ENCODE results near the gene PARD3B. TPM values are rescaled to one million over a fixed set of nuclear protein-coding genes. Genes with fewer than 3 reads are reported as not detected.

Gene PARD3B
- total and polyA plus RNA-seq, 2 of the 13 experiments (the other 11 are each of a cell fraction or from before 2014, with no cell fraction given) = 0.71 to 2.3 TPM

- TF ChIP-seq, protein P1, sequence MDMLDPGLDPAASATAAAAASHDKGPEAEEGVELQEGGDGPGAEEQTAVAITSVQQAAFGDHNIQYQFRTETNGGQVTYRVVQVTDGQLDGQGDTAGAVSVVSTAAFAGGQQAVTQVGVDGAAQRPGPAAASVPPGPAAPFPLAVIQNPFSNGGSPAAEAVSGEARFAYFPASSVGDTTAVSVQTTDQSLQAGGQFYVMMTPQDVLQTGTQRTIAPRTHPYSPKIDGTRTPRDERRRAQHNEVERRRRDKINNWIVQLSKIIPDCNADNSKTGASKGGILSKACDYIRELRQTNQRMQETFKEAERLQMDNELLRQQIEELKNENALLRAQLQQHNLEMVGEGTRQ (IDR thresholded peaks at IDR 0.05; ENCODE audit: low read depth, low read length) = no peak
- TF ChIP-seq, protein P1 (CRISPR knock-in tag; IDR thresholded peaks at IDR 0.05; ENCODE audit: borderline replicate concordance) = no peak
- TF ChIP-seq YEATS2 (CRISPR knock-in tag; IDR thresholded peaks at IDR 0.05; ENCODE audit: borderline replicate concordance) = no peak
Observed at GRCh38 chr2:204669382-204669781, 124.1 kb downstream of the PARD3B start (continued).

DNA sequence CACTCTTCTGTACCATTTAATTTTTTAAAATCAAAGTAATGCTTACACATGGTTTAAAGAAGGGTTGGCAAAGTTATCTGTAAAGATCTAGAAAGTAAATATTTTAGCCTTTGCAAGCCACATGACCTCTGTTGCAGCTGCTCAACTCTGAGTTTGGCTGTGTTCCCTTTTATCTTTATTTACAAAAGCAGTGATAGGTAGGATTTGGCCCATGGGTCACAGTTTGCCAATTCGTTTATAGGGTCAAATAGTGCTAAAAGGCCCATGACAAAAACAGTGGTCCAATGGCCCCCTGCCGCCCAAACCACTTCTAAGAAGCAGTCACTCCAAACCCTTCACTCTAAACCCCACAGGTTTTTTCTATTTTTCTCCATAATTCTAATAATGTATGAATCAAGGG lies 124.8 kb downstream of the PARD3B start:
- in situ Hi-C loops (cut with HindIII; ENCODE audit: extremely low pct_ligation_motif_present, low pct_unique_long_range_greater_than_20kb) (no loop called here), intact Hi-C loops (cut with micrococcal nuclease; ENCODE audit: unreplicated experiment) (no loop called here)
- DNase-seq (ENCODE audit: low spot score) (peak; percentile 68), FAIRE-seq (peak; percentile 28), ATAC-seq (peak; percentile 81)
- no peak overlapping the region for H2AFZ ChIP-seq (ENCODE audit: low read length)
- H3K9ac ChIP-seq (ENCODE audit: insufficient read depth, low read depth, low read length) = no peak overlapping the region
- CTCF ChIA-PET (ENCODE audit: low intra/inter-chr PET ratio, low total read pairs) = no interaction called here
- 5% methylated on average over 2 of the region's 2 CpGs for WGBS (ENCODE audit: low lambda C conversion rate)
- no peak overlapping the region for H3K27ac ChIP-seq (ENCODE audit: extremely low read length, insufficient read depth, low read length)
- H3K4me1 ChIP-seq (ENCODE audit: insufficient read depth, low read length) = peaks cover 37% of the 10 kb centered on the region
- H3K36me3 ChIP-seq (replicated peaks in 1 of 2; ENCODE audit: control insufficient read depth in 1 of 2, insufficient read depth in 2 of 2, low read length in 2 of 2) = no peaks in the 10 kb centered on the region
- POLR2A ChIA-PET = no interaction called here
- no peaks in the 10 kb centered on the region for H3K27me3 ChIP-seq (ENCODE audit: control insufficient read depth in 1 of 2, insufficient read depth in 2 of 2, low read length in 2 of 2)
- peaks cover 46% of the 10 kb centered on the region for H3K9me3 ChIP-seq (ENCODE audit: low read length)
- no TSS peak for BruUV-seq (replicated peaks)
- H3K4me2 ChIP-seq (ENCODE audit: low read depth, low read length) = no peak overlapping the region
- no peak overlapping the region for H3K4me3 ChIP-seq (replicated peaks in 1 of 3; ENCODE audit: insufficient read depth in 1 of 3, low read depth in 2 of 3, low read length in 3 of 3)
- no peaks in the 10 kb centered on the region for H4K20me1 ChIP-seq (ENCODE audit: insufficient read depth, low read length)
- H3K79me2 ChIP-seq (ENCODE audit: insufficient read depth, low read length) = no peaks in the 10 kb centered on the region
- TF ChIP-seq ZNF800 (CRISPR knock-in tag; IDR thresholded peaks at IDR 0.05) = 0 out of 2 replicates have a peak, but pooled peaks have one; percentile 38
- TF ChIP-seq SRSF4 (IDR thresholded peaks at IDR 0.05; ENCODE audit: low read depth, low read length, poor library complexity, severe bottlenecking) = no peak
- TF ChIP-seq NFYB (CRISPR knock-in tag; IDR thresholded peaks at IDR 0.05) = peak; percentile 63
- TF ChIP-seq ZNF331 (CRISPR knock-in tag; IDR thresholded peaks at IDR 0.05) = peak; percentile 44; the same call in 1 of the 2 replicates
- TF ChIP-seq HMG20A (CRISPR knock-in tag; IDR thresholded peaks at IDR 0.05; ENCODE audit: borderline replicate concordance) = peak; percentile 91; the same call in 1 of the 2 replicates
- TF ChIP-seq, protein P2, sequence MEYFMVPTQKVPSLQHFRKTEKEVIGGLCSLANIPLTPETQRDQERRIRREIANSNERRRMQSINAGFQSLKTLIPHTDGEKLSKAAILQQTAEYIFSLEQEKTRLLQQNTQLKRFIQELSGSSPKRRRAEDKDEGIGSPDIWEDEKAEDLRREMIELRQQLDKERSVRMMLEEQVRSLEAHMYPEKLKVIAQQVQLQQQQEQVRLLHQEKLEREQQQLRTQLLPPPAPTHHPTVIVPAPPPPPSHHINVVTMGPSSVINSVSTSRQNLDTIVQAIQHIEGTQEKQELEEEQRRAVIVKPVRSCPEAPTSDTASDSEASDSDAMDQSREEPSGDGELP (IDR thresholded peaks at IDR 0.05; ENCODE audit: borderline replicate concordance, low read depth) = 0 out of 2 replicates have a peak, but pooled peaks have one; percentile 31
- TF ChIP-seq, protein P3, sequence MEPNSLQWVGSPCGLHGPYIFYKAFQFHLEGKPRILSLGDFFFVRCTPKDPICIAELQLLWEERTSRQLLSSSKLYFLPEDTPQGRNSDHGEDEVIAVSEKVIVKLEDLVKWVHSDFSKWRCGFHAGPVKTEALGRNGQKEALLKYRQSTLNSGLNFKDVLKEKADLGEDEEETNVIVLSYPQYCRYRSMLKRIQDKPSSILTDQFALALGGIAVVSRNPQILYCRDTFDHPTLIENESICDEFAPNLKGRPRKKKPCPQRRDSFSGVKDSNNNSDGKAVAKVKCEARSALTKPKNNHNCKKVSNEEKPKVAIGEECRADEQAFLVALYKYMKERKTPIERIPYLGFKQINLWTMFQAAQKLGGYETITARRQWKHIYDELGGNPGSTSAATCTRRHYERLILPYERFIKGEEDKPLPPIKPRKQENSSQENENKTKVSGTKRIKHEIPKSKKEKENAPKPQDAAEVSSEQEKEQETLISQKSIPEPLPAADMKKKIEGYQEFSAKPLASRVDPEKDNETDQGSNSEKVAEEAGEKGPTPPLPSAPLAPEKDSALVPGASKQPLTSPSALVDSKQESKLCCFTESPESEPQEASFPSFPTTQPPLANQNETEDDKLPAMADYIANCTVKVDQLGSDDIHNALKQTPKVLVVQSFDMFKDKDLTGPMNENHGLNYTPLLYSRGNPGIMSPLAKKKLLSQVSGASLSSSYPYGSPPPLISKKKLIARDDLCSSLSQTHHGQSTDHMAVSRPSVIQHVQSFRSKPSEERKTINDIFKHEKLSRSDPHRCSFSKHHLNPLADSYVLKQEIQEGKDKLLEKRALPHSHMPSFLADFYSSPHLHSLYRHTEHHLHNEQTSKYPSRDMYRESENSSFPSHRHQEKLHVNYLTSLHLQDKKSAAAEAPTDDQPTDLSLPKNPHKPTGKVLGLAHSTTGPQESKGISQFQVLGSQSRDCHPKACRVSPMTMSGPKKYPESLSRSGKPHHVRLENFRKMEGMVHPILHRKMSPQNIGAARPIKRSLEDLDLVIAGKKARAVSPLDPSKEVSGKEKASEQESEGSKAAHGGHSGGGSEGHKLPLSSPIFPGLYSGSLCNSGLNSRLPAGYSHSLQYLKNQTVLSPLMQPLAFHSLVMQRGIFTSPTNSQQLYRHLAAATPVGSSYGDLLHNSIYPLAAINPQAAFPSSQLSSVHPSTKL (CRISPR knock-in tag; IDR thresholded peaks at IDR 0.05) = peak; percentile 83
- no peak for TF ChIP-seq REPIN1 (CRISPR knock-in tag; IDR thresholded peaks at IDR 0.05; ENCODE audit: borderline replicate concordance, low read depth)
- TF ChIP-seq ZBTB43 (CRISPR knock-in tag; conservative IDR thresholded peaks at IDR 0.05) = no peak

All from HepG2 (cell line).